Measurements from ENCODE around the gene GNAQ. TPM values are rescaled to one million over a fixed set of nuclear protein-coding genes. Genes with fewer than 3 reads are reported as not detected.

GNAQ gene
- polyA plus RNA-seq (2011; rRNA removed), result 21.4 and 45.2 TPM in 2 replicates
- polyA minus RNA-seq (2011; rRNA and poly(A)+ RNA removed), result 28.8 and 46.5 TPM in 2 replicates

- no peak for TF ChIP-seq CTCF (IDR thresholded peaks at IDR 0.05; ENCODE audit: insufficient read depth, low read depth, low read length)
- POLR2A ChIA-PET, result no interaction called here
- peak within 1 kb of the TSS; percentile 68 for H3K4me3 ChIP-seq (ENCODE audit: low read depth, low read length)
- no peaks in the 10 kb centered on the region for H3K36me3 ChIP-seq (ENCODE audit: control insufficient read depth, insufficient read depth, low read length)
- CTCF ChIA-PET, result interaction anchor here (1.2 kb wide), 1 partner anchor 99 kb away, joined by 3 read pairs; no protein-coding TSS in a partner anchor
- DNase-seq (ENCODE audit: low read depth), result no peak
- H3K27me3 ChIP-seq (ENCODE audit: control insufficient read depth, insufficient read depth, low read length), result no peaks in the 10 kb centered on the region
Measured at GRCh38 chr9:78031444-78031892, at the start of gene GNAQ. Gene GNAQ, minus strand, starts transcription at chr9:78031811. Its CDS starts 576 bp downstream, at chr9:78031235.

- H3K36me3 ChIP-seq (ENCODE audit: control insufficient read depth, insufficient read depth, low read length), result no peaks in the 10 kb centered on the region
- TF ChIP-seq CTCF (IDR thresholded peaks at IDR 0.05; ENCODE audit: insufficient read depth, low read depth, low read length), result no peak
- ChIA-PET CTCF (no interaction called here), POLR2A (no interaction called here)
- no peak for DNase-seq (ENCODE audit: low read depth)
- H3K27me3 ChIP-seq (ENCODE audit: control insufficient read depth, insufficient read depth, low read length), result peaks cover 2% of the 10 kb centered on the region; the same call in 1 of the 2 replicates
- H3K4me3 ChIP-seq (ENCODE audit: low read depth, low read length), result no peak overlapping the region
Measured at GRCh38 chr9:78074385-78075291, 43.0 kb upstream of the GNAQ start.

GRCh38 chr9:78073722-78074121, 42.1 kb upstream of the GNAQ start:
- ChIA-PET CTCF (no interaction called here), POLR2A (no interaction called here)
- TF ChIP-seq CTCF (IDR thresholded peaks at IDR 0.05; ENCODE audit: insufficient read depth, low read depth, low read length), result no peak

GRCh38 chr9:78072586-78073199, 41.1 kb upstream of the GNAQ start:
- H3K4me3 ChIP-seq (ENCODE audit: low read depth, low read length), result no peak overlapping the region
- TF ChIP-seq CTCF (IDR thresholded peaks at IDR 0.05; ENCODE audit: insufficient read depth, low read depth, low read length), result no peak
- H3K27me3 ChIP-seq (ENCODE audit: control insufficient read depth, insufficient read depth, low read length), result peaks cover 2% of the 10 kb centered on the region; the same call in 1 of the 2 replicates
- no peak for DNase-seq (ENCODE audit: low read depth)
- POLR2A ChIA-PET, result no interaction called here
- no peaks in the 10 kb centered on the region for H3K36me3 ChIP-seq (ENCODE audit: control insufficient read depth, insufficient read depth, low read length)
- CTCF ChIA-PET, result interaction anchor here (0.9 kb wide), 1 partner anchor 12 kb away, joined by 3 read pairs; no protein-coding TSS in a partner anchor

More at GRCh38 chr9:78073722-78074121, 42.1 kb upstream of the GNAQ start:
- H3K4me3 ChIP-seq (ENCODE audit: low read depth, low read length), result no peak overlapping the region
- no peak for DNase-seq (ENCODE audit: low read depth)
- peaks cover 2% of the 10 kb centered on the region; the same call in 1 of the 2 replicates for H3K27me3 ChIP-seq (ENCODE audit: control insufficient read depth, insufficient read depth, low read length)
- no peaks in the 10 kb centered on the region for H3K36me3 ChIP-seq (ENCODE audit: control insufficient read depth, insufficient read depth, low read length)

- CTCF ChIA-PET, result no interaction called here
- TF ChIP-seq CTCF (IDR thresholded peaks at IDR 0.05; ENCODE audit: insufficient read depth, low read depth, low read length), result no peak
- POLR2A ChIA-PET, result no interaction called here
- H3K36me3 ChIP-seq (ENCODE audit: control insufficient read depth, insufficient read depth, low read length), result no peaks in the 10 kb centered on the region
- peaks cover 2% of the 10 kb centered on the region; the same call in 1 of the 2 replicates for H3K27me3 ChIP-seq (ENCODE audit: control insufficient read depth, insufficient read depth, low read length)
- no peak overlapping the region for H3K4me3 ChIP-seq (ENCODE audit: low read depth, low read length)
- no peak for DNase-seq (ENCODE audit: low read depth)
Measured at GRCh38 chr9:78070521-78070920, 38.9 kb upstream of the GNAQ start.

All from BJ (cell line).